ENCODE data around the gene CYP26A1.

CYP26A1 gene

GRCh38 chr10:93079663-93080349 is 6.1 kb downstream of the CYP26A1 start:
- Histone ChIP-seq H3K36me3 (ENCODE audit: low read depth) (no peaks in the 10 kb centered on the region), H3K4me1 (ENCODE audit: insufficient read depth, poor library complexity, severe bottlenecking) (no peaks in the 10 kb centered on the region), H3K4me3 (ENCODE audit: severe bottlenecking) (no peak overlapping the region), H3K9me3 (ENCODE audit: severe bottlenecking) (no peaks in the 10 kb centered on the region), H3K27me3 (ENCODE audit: insufficient read depth, poor library complexity, severe bottlenecking) (peaks cover 25% of the 10 kb centered on the region), H3K27ac (ENCODE audit: poor library complexity, severe bottlenecking) (no peak overlapping the region)
- DNase-seq (ENCODE audit: low spot score) (no peak), ATAC-seq (ENCODE audit: low read depth) (no peak)
- no peak for TF ChIP-seq CTCF (IDR thresholded peaks at IDR 0.05; ENCODE audit: poor library complexity, severe bottlenecking)

GRCh38 chr10:93080350-93081046 is 6.8 kb downstream of the CYP26A1 start:
- Histone ChIP-seq H3K27me3 (ENCODE audit: insufficient read depth, poor library complexity, severe bottlenecking) (peaks cover 18% of the 10 kb centered on the region), H3K9me3 (ENCODE audit: severe bottlenecking) (no peaks in the 10 kb centered on the region), H3K36me3 (ENCODE audit: low read depth) (no peaks in the 10 kb centered on the region), H3K4me1 (ENCODE audit: insufficient read depth, poor library complexity, severe bottlenecking) (no peaks in the 10 kb centered on the region), H3K4me3 (ENCODE audit: severe bottlenecking) (no peak overlapping the region), H3K27ac (ENCODE audit: poor library complexity, severe bottlenecking) (no peak overlapping the region)
- ATAC-seq (ENCODE audit: low read depth) = peak; percentile 64
- peak; percentile 78 for TF ChIP-seq CTCF (IDR thresholded peaks at IDR 0.05; ENCODE audit: poor library complexity, severe bottlenecking)
- DNase-seq (ENCODE audit: low spot score) = no peak

GRCh38 chr10:93081318-93081717 is 7.6 kb downstream of the CYP26A1 start:
- Histone ChIP-seq H3K9me3 (ENCODE audit: severe bottlenecking) (no peaks in the 10 kb centered on the region), H3K4me1 (ENCODE audit: insufficient read depth, poor library complexity, severe bottlenecking) (no peaks in the 10 kb centered on the region), H3K4me3 (ENCODE audit: severe bottlenecking) (no peak overlapping the region), H3K27me3 (ENCODE audit: insufficient read depth, poor library complexity, severe bottlenecking) (peaks cover 12% of the 10 kb centered on the region), H3K36me3 (ENCODE audit: low read depth) (no peaks in the 10 kb centered on the region), H3K27ac (ENCODE audit: poor library complexity, severe bottlenecking) (no peak overlapping the region)
- ATAC-seq (ENCODE audit: low read depth) (no peak), DNase-seq (ENCODE audit: low spot score) (no peak)
- TF ChIP-seq CTCF (IDR thresholded peaks at IDR 0.05; ENCODE audit: poor library complexity, severe bottlenecking) = no peak

GRCh38 chr10:93081834-93082233 is 8.1 kb downstream of the CYP26A1 start:
- no peak overlapping the region for H3K4me3 ChIP-seq (ENCODE audit: severe bottlenecking)
- no peak overlapping the region for H3K27ac ChIP-seq (ENCODE audit: poor library complexity, severe bottlenecking)
- TF ChIP-seq CTCF (IDR thresholded peaks at IDR 0.05; ENCODE audit: poor library complexity, severe bottlenecking) = no peak
- no peaks in the 10 kb centered on the region for H3K4me1 ChIP-seq (ENCODE audit: insufficient read depth, poor library complexity, severe bottlenecking)
- H3K36me3 ChIP-seq (ENCODE audit: low read depth) = no peaks in the 10 kb centered on the region
- no peaks in the 10 kb centered on the region for H3K9me3 ChIP-seq (ENCODE audit: severe bottlenecking)
- H3K27me3 ChIP-seq (ENCODE audit: insufficient read depth, poor library complexity, severe bottlenecking) = peaks cover 8% of the 10 kb centered on the region
- no peak for DNase-seq (ENCODE audit: low spot score)
- no peak for ATAC-seq (ENCODE audit: low read depth)
